ENCODE measurements around the gene DPH7. TPM values are rescaled to one million over a fixed set of nuclear protein-coding genes. Genes with fewer than 3 reads are reported as not detected.
"Not testable (repeated sequence)": the region's sequence is repeated elsewhere in the genome, so short reads cannot be mapped to it uniquely, and the experiment has no call there.

DPH7 gene
- total RNA-seq, 1 donor from 2014 or later = 35.3 TPM

- TF ChIP-seq CTCF (conservative IDR thresholded peaks at IDR 0.05; ENCODE audit: low read depth, low read length) = no peak
- no peak for DNase-seq (ENCODE audit: low read depth)
- H3K4me3 ChIP-seq (ENCODE audit: low read depth, low read length) = no peak overlapping the region
Observed at GRCh38 chr9:137554349-137554748, 24.4 kb downstream of the DPH7 start.

DNA sequence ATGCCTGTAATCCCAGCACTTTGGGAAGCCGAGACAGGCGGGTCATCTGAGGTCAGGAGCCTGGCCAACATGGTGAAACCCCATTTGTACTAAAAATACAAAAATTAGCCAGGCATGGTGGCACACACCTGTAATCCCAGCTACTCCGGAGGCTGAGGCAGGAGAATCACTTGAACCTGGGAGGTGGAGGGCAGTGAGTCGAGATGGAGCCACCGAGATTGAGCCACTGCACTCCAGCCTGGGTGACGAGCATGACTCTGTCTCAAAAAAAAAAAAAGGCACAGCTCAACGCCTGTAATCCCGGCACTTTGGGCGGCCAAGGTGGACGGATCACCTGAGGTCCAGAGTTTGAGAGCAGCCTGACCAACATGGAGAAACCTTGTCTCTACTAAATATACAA lies 25.1 kb downstream of the DPH7 start:
- not testable (repeated sequence) for DNase-seq (ENCODE audit: low read depth)

DNA sequence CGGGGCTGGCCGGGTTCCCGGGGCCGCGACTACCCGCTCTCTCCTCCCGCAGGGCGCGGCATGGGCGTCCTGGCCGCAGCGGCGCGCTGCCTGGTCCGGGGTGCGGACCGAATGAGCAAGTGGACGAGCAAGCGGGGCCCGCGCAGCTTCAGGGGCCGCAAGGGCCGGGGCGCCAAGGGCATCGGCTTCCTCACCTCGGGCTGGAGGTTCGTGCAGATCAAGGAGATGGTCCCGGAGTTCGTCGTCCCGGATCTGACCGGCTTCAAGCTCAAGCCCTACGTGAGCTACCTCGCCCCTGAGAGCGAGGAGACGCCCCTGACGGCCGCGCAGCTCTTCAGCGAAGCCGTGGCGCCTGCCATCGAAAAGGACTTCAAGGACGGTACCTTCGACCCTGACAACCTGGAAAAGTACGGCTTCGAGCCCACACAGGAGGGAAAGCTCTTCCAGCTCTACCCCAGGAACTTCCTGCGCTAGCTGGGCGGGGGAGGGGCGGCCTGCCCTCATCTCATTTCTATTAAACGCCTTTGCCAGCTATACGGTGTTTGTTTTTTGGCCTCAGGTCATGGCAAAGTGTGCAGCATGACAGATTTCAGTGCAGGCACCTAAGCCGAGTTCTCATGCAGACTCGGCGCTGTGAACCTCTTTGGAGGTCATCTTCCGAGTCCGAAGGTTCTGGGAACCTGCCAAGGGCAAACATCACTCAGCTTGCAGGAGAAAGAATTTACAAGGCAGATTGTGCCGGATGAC lies 26.5 kb downstream of the DPH7 start:
- DNase-seq (ENCODE audit: low read depth) = no peak
- no peak for TF ChIP-seq CTCF (conservative IDR thresholded peaks at IDR 0.05; ENCODE audit: low read depth, low read length)
- H3K4me3 ChIP-seq (ENCODE audit: low read depth, low read length) = peak overlapping the region; percentile 88

More for the DNA sequence above, 25.1 kb downstream of the DPH7 start:
- H3K4me3 ChIP-seq (ENCODE audit: low read depth, low read length) = not testable (repeated sequence)

DNA sequence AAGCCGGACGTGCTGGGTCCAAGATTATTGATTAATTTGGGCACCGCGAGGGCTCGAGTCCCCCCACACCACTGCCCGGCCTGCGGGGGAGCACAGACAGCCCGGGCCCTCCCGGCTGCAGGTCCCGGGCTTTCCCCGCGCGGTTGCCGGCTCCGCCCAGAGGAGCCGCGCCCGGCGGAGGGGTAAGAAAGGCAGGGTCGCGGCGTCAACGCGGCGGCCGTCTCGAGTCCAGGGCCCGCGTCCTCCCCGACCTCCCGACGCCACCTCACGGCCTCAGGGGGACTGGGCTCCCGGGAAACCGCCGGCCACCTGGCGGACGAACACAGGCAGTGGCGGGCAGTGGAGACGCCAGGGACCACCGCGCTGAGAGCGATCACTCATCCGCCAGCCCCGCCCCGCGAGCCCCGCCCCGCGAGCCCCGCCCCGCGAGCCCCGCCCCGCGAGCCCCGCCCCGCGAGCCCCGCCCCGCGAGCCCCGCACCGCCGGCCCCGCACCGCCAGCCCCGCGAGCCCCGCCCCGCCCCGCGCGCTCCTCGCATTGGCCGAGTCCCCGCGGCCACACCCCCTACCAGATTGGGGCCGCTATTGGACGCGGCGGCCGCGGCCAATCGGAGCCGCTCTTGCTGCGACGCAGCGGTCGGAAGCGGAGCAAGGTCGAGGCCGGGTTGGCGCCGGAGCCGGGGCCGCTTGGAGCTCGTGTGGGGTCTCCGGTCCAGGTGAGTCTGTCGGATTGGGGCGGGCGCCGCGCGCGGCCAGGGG lies 27.3 kb downstream of the DPH7 start, which contains the start of gene MRPL41:
Gene MRPL41 (plus strand): TSS at position 616 of the 758 bp plus-strand sequence. CDS start 203 bp downstream, outside the sequence.
- DNase-seq (ENCODE audit: low read depth) = no peak

DNA sequence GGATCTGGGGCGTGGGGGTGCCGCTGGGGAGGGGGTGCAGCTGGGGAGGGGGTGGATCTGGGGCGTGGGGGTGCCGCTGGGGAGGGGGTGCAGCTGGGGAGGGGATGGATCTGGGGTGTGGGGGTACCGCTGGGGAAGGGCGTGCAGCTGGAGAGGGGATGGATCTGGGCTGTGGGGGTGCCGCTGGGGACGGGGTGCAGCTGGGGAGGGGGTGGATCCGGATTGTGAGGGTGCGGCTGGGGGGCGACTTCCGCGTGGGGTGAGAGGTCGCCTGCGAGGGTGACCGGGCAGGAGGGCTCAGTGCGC lies 27.8 kb downstream of the DPH7 start:
- DNase-seq (ENCODE audit: low read depth) = not testable (repeated sequence)
- peak overlapping the region; percentile 67 for H3K4me3 ChIP-seq (ENCODE audit: low read depth, low read length)

More for the DNA sequence above, 27.3 kb downstream of the DPH7 start, which contains the start of gene MRPL41:
- TF ChIP-seq CTCF (conservative IDR thresholded peaks at IDR 0.05; ENCODE audit: low read depth, low read length) = peak; percentile 28
- peak within 1 kb of the TSS; percentile 88 for H3K4me3 ChIP-seq (ENCODE audit: low read depth, low read length)

- peak within 1 kb of the TSS; percentile 67 for H3K4me3 ChIP-seq (ENCODE audit: low read depth, low read length)
Observed at GRCh38 chr9:137550231-137550621, 28.5 kb downstream of the DPH7 start, which contains the start of gene PNPLA7. Gene PNPLA7 (minus strand): TSS chr9:137550402. CDS start chr9:137550197, 205 bp downstream.

DNA sequence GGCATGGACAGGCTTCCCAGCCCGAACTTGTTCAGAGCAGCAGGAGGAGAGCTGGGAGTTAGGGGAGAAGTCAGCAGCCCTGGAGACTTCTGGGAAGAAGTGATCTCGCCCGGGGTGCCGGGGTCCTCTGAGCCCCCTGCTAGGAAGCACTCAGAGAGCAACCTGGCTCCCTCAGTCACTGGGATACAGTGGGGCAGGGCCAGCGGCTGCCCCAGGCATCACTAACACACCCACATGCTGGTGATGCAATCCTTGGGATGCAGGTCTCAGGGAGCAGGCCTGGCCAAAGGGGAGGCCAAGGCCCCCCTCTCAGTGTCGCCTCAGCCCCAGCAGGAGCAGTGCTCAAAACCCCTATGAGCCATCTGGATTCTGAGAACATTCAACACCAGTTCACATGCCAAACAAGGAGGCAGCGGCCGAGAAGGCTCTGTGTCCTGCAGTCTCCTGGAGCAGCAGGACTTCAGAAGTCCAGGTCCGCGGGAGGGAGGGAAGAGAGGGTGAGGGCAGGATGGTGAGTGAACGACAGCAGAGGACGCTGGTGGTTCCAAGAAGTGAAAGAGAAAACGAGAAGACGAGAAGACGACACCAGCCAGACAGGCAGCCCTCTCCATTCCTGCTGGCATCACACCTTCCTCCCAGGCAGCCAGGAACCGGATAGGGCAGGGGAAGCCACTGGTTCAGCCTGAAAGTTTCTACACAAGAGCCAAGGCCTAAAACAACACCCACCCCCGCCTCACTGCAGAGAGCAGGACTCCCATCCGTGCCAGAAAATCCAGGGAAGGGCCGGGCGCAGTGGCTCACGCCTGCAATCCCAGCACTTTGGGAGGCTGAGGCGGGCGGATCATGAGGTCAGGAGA lies 30.8 kb downstream of the DPH7 start:
- no peak overlapping the region for H3K4me3 ChIP-seq (ENCODE audit: low read depth, low read length)
- TF ChIP-seq CTCF (conservative IDR thresholded peaks at IDR 0.05; ENCODE audit: low read depth, low read length) = no peak
- DNase-seq (ENCODE audit: low read depth) = no peak

More at GRCh38 chr9:137550231-137550621, 28.5 kb downstream of the DPH7 start, which contains the start of gene PNPLA7:
- TF ChIP-seq CTCF (conservative IDR thresholded peaks at IDR 0.05; ENCODE audit: low read depth, low read length) = no peak
- DNase-seq (ENCODE audit: low read depth) = no peak
